ENCODE measurements around the gene CHTF18. TPM values are rescaled to one million over a fixed set of nuclear protein-coding genes. Genes with fewer than 3 reads are reported as not detected.

Gene CHTF18
- total and polyA plus RNA-seq, 2 experiments from 2014 or later = 61.3 to 129 TPM

GRCh38 chr16:797686-798085 lies 9.3 kb downstream of the CHTF18 start:
- H2AFZ ChIP-seq = no peak overlapping the region
- H3K79me2 ChIP-seq (replicated peaks; ENCODE audit: insufficient read depth) = no peaks in the 10 kb centered on the region
- H3K9me2 ChIP-seq (ENCODE audit: insufficient read depth) = no peaks in the 10 kb centered on the region
- H3K27me3 Mint-ChIP-seq (ENCODE audit: insufficient read depth, low read depth, poor library complexity) = peaks cover 24% of the 10 kb centered on the region
- TF ChIP-seq EZH2phosphoT487 (IDR thresholded peaks at IDR 0.05; ENCODE audit: unreplicated experiment) = no peak
- no peak for TF ChIP-seq EZH2 (IDR thresholded peaks at IDR 0.05; ENCODE audit: low read depth, unreplicated experiment)
- TF ChIP-seq ZNF114 (CRISPR knock-in tag; IDR thresholded peaks at IDR 0.05) = no peak
- TF ChIP-seq CTCF (conservative IDR thresholded peaks at IDR 0.05; ENCODE audit: low read depth in 2 of 2) = no peak
- TF ChIP-seq CREB1 (CRISPR knock-in tag; IDR thresholded peaks at IDR 0.05; ENCODE audit: low read depth) = no peak
- TF ChIP-seq JUNB (IDR thresholded peaks at IDR 0.05; ENCODE audit: unreplicated experiment) = no peak
- no peak for TF ChIP-seq ZNF331 (CRISPR knock-in tag; IDR thresholded peaks at IDR 0.05; ENCODE audit: low read depth)
- no peak for TF ChIP-seq ZNF462 (CRISPR knock-in tag; IDR thresholded peaks at IDR 0.05)
- no peak for TF ChIP-seq STAT1 (IDR thresholded peaks at IDR 0.05; ENCODE audit: unreplicated experiment)
- ATAC-seq (no peak), DNase-seq (ENCODE audit: low spot score) (no peak)
- H3F3A ChIP-seq (replicated peaks; ENCODE audit: low read depth) = no peaks in the 10 kb centered on the region
- H3K4me1 Mint-ChIP-seq = no peaks in the 10 kb centered on the region
- H3K36me3 ChIP-seq (ENCODE audit: insufficient read depth) = no peaks in the 10 kb centered on the region
- H3K4me2 ChIP-seq = no peak overlapping the region
- H3K4me3 Mint-ChIP-seq = no peak overlapping the region
- no peak overlapping the region for H3K4me3 ChIP-seq
- H3K4me1 ChIP-seq (ENCODE audit: insufficient read depth) = peaks cover 3% of the 10 kb centered on the region; the same call in 1 of the 2 replicates
- H3K9me3 Mint-ChIP-seq = no peaks in the 10 kb centered on the region; the same call in 1 of the 3 replicates
- peaks cover 4% of the 10 kb centered on the region; the same call in 1 of the 2 replicates for H4K20me1 ChIP-seq (replicated peaks; ENCODE audit: insufficient read depth)
- peaks cover 23% of the 10 kb centered on the region; the same call in 2 of the 3 replicates for H3K36me3 Mint-ChIP-seq (ENCODE audit: low read depth)
- H3K27ac ChIP-seq (ENCODE audit: low read depth) = no peak overlapping the region
- H3K27me3 ChIP-seq (ENCODE audit: insufficient read depth) = peaks cover 20% of the 10 kb centered on the region
- H3K27ac Mint-ChIP-seq = no peak overlapping the region
